Body of pancreas (tissue), 4 donors: ENCODE data around the gene FLNC. TPM values are rescaled to one million over a fixed set of nuclear protein-coding genes. Genes with fewer than 3 reads are reported as not detected.

ENCODE experiments used
- ATAC-seq: fragments of 150-250 bp; one replicate; pipeline ENCODE4 v1.9.1; 2016
- DNase-seq, 4 donors: peaks; one replicate each; pipeline ENCODE4 v3.0.0-alpha.2; 2019
- H3K27ac ChIP-seq, 4 donors: fragments of 200-600 bp; sonication (generic); 1 replicate in 3 of 4; 2 replicates in 1 of 4; pipeline versions ENCODE4 v1.5.1 to v1.6.1; 2016 to 2019; ENCODE audit warnings: mild to moderate bottlenecking in 1 of 4, mixed read lengths in 1 of 4, moderate library complexity in 1 of 4
- H3K27me3 ChIP-seq, 2 donors: fragments of 200-600 bp; sonication (generic); one replicate each; pipeline ENCODE4 v1.6.0; 2016; ENCODE audit warnings: mild to moderate bottlenecking in 1 of 2
- H3K36me3 ChIP-seq, 2 donors: fragments of 200-600 bp; sonication (generic); replicated peaks in 1 of 2; 2 replicates each; pipeline ENCODE4 v1.5.1; 2016; ENCODE audit warnings: low read depth in 2 of 2; ENCODE audit not compliant: insufficient read depth in 1 of 2
- H3K4me1 ChIP-seq: fragments of 200-600 bp; sonication (generic); one replicate; pipeline ENCODE4 v1.6.0; 2016
- H3K4me3 ChIP-seq, 2 donors: fragments of 200-600 bp; sonication (generic); 1 replicate in 1 of 2; 2 replicates in 1 of 2; pipeline ENCODE4 v1.5.1; 2016 to 2019
- H3K9me3 ChIP-seq, 3 donors: fragments of 200-600 bp; sonication (generic); 1 replicate in 2 of 3; 2 replicates in 1 of 3; pipeline ENCODE4 v1.5.1; 2016
- CTCF ChIP-seq, 7 experiments: fragments of 450-650 bp in 4 of 7; fragments of 200-600 bp in 3 of 7; sonication (generic) in 3 of 7; IDR thresholded peaks; one replicate each; pipeline ENCODE4 v1.5.1; 2016 to 2019; ENCODE audit warnings: antibody characterized with exemption in 7 of 7
- POLR2A ChIP-seq, 3 donors: fragments of 450-650 bp; IDR thresholded peaks; one replicate each; pipeline ENCODE4 v1.6.1; 2016; ENCODE audit warnings: antibody characterized with exemption in 3 of 3, mild to moderate bottlenecking in 2 of 3
- WGBS, 2 donors: methylation state at CpG; one replicate each; pipeline ENCODE4 v1.1.5; 2017; 5-methylcytosine and 5-hydroxymethylcytosine counted together
- intact Hi-C: fragments of 100-400 bp; cut with DNase I; formaldehyde crosslinking; loops from one replicate; pipeline ENCODE4 v1.15.1; 2023
- total RNA-seq, 2 donors: library from RNA; depleted of rRNA; stranded (reverse); fragments of >200 nt; gene quantifications; one replicate each; pipeline ENCODE4 v1.1.0, GENCODE V29; 2016

FLNC gene
- total RNA-seq, 2 donors from 2014 or later, result 1.8 to 4.0 TPM

- no peak overlapping the region for H3K4me3 ChIP-seq
- 76 to 84% methylated on average over 9 of the region's 10 CpGs for WGBS, 2 donors
- H3K4me1 ChIP-seq, result peaks cover 16% of the 10 kb centered on the region
- TF ChIP-seq POLR2A (IDR thresholded peaks at IDR 0.05) (no peak), CTCF (IDR thresholded peaks at IDR 0.05) (no peak)
- H3K27ac ChIP-seq, result no peak overlapping the region
- intact Hi-C loops, result no loop called here
- no peaks in the 10 kb centered on the region for H3K9me3 ChIP-seq
- DNase-seq (no peak), ATAC-seq (no peak)
- no peaks in the 10 kb centered on the region for H3K36me3 ChIP-seq
- H3K27me3 ChIP-seq, result peaks cover 0 to 11% of the 10 kb centered on the region in 2 donors
Measured at GRCh38 chr7:128827971-128828711, 2.1 kb upstream of the FLNC start.

GRCh38 chr7:128829391-128830166 is 627 bp upstream of the FLNC start:
- peaks cover 16% of the 10 kb centered on the region for H3K4me1 ChIP-seq
- DNase-seq (peak in 3 of 4 donors; percentile 19 to 51 (median 51)), ATAC-seq (no peak)
- intact Hi-C loops, result no loop called here
- no peak overlapping the region for H3K27ac ChIP-seq
- H3K36me3 ChIP-seq, result no peaks in the 10 kb centered on the region
- no peak for TF ChIP-seq CTCF (IDR thresholded peaks at IDR 0.05)
- TF ChIP-seq POLR2A (IDR thresholded peaks at IDR 0.05), result no peak
- WGBS, 2 donors, result 27 to 33% methylated on average over 9 to 11 of the region's 13 CpGs
- H3K4me3 ChIP-seq, result no peak overlapping the region
- H3K27me3 ChIP-seq, result peaks cover 0 to 11% of the 10 kb centered on the region in 2 donors
- no peaks in the 10 kb centered on the region for H3K9me3 ChIP-seq

GRCh38 chr7:128831178-128831993 is 1.2 kb downstream of the FLNC start:
- WGBS, 2 donors, result 16 to 41% methylated on average over 18 to 32 of the region's 33 CpGs
- Histone ChIP-seq H3K9me3 (no peaks in the 10 kb centered on the region), H3K4me1 (peaks cover 16% of the 10 kb centered on the region), H3K36me3 (no peaks in the 10 kb centered on the region), H3K27ac (no peak overlapping the region), H3K4me3 (no peak overlapping the region), H3K27me3 (peaks cover 0 to 11% of the 10 kb centered on the region in 2 donors)
- DNase-seq (no peak), ATAC-seq (no peak)
- intact Hi-C loops, result no loop called here
- TF ChIP-seq CTCF (IDR thresholded peaks at IDR 0.05) (no peak), POLR2A (IDR thresholded peaks at IDR 0.05) (no peak)

- TF ChIP-seq CTCF (IDR thresholded peaks at IDR 0.05), result no peak
- TF ChIP-seq POLR2A (IDR thresholded peaks at IDR 0.05), result no peak
- no peak overlapping the region for H3K4me3 ChIP-seq
- no peaks in the 10 kb centered on the region for H3K36me3 ChIP-seq
- H3K27me3 ChIP-seq, result peaks cover 0 to 11% of the 10 kb centered on the region in 2 donors
- H3K9me3 ChIP-seq, result no peaks in the 10 kb centered on the region
- intact Hi-C loops, result no loop called here
- no peak overlapping the region for H3K27ac ChIP-seq
- ATAC-seq (no peak), DNase-seq (no peak)
- H3K4me1 ChIP-seq, result peaks cover 16% of the 10 kb centered on the region
- WGBS, 2 donors, result 36 to 40% methylated on average over 19 to 22 of the region's 22 CpGs
Measured at GRCh38 chr7:128831994-128832879, 2.0 kb downstream of the FLNC start.
